Stomach (tissue), 4 donors: ENCODE results near the gene TMEM158.

Experiments
- POLR2A ChIP-seq, 4 donors: fragments of 450-650 bp; IDR thresholded peaks; one replicate each; pipeline ENCODE4 v1.6.1; 2016; ENCODE audit warnings: antibody characterized with exemption in 4 of 4, control low read depth in 2 of 4, mild to moderate bottlenecking in 1 of 4, moderate library complexity in 1 of 4
- POLR2AphosphoS5 ChIP-seq, 3 donors: sonication (generic); formaldehyde crosslinking; IDR thresholded peaks; one replicate each; pipeline ENCODE4 v1.6.1; 2016; ENCODE audit warnings: antibody characterized with exemption in 3 of 3
- TF ChIP-seq, protein P1 (sequence below), 7 experiments: fragments of 450-650 bp in 4 of 7; fragments of 200-600 bp in 3 of 7; sonication (generic) in 3 of 7; IDR thresholded peaks; one replicate each; pipeline ENCODE4 v1.5.1; 2016 to 2019; ENCODE audit warnings: antibody characterized with exemption in 7 of 7, control low read depth in 2 of 7, mild to moderate bottlenecking in 1 of 7

DNA sequence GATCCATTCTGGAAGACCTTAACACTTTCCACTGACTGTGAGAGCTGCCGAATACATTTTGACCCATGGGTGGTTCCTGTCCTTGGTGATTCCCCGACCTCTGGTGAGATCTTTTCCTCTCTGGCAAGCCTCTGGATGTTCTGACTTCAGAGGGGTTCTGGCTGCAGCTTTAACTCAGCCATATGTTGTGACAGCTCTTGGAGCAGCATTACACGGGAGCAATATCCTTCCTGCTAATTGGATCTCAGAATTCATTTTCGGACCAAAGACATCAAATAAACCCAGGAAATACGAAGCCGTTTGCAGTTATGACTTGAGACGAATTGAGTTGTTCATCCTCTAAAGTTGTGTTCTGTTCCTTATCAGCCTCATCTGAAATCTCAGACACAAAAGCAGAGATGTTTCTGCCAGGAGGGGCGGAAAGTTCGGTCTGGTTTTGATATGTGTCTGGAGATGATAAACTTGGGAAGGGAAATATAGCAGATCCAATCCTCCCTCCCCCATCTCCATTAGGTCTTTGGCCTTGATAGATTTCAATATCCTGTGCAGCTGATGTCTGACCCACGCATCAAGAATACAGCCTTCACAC lies 10.0 kb downstream of the TMEM158 start:
- TF ChIP-seq, protein P1, sequence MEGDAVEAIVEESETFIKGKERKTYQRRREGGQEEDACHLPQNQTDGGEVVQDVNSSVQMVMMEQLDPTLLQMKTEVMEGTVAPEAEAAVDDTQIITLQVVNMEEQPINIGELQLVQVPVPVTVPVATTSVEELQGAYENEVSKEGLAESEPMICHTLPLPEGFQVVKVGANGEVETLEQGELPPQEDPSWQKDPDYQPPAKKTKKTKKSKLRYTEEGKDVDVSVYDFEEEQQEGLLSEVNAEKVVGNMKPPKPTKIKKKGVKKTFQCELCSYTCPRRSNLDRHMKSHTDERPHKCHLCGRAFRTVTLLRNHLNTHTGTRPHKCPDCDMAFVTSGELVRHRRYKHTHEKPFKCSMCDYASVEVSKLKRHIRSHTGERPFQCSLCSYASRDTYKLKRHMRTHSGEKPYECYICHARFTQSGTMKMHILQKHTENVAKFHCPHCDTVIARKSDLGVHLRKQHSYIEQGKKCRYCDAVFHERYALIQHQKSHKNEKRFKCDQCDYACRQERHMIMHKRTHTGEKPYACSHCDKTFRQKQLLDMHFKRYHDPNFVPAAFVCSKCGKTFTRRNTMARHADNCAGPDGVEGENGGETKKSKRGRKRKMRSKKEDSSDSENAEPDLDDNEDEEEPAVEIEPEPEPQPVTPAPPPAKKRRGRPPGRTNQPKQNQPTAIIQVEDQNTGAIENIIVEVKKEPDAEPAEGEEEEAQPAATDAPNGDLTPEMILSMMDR (IDR thresholded peaks at IDR 0.05): no peak
- TF ChIP-seq POLR2AphosphoS5 (IDR thresholded peaks at IDR 0.05): no peak
- no peak for TF ChIP-seq POLR2A (IDR thresholded peaks at IDR 0.05)
